BJ (cell line): Measurements from ENCODE around the gene ZBTB22. TPM values are rescaled to one million over a fixed set of nuclear protein-coding genes. Genes with fewer than 3 reads are reported as not detected.
A peak's percentile ranks its signal among the peaks of the same experiment; 100 is the strongest.
"Not testable (repeated sequence)": the region's sequence is repeated elsewhere in the genome, so short reads cannot be mapped to it uniquely, and the experiment has no call there.

Source experiments
- CTCF ChIA-PET: fragments of 350-600 bp; formaldehyde crosslinking; extraction: SDS; loops from one replicate; lab custom pipeline; 2021; ENCODE audit warnings: antibody characterized with exemption, inconsistent platforms; lab: Yijun Ruan, JAX
- POLR2A ChIA-PET: fragments of 300-600 bp; sonication (Branson Sonifier 250); formaldehyde crosslinking; extraction: SDS; loops from one replicate; lab custom pipeline; 2021; ENCODE audit warnings: antibody characterized with exemption; lab: Charles Lee
- DNase-seq: peaks from one replicate; pipeline ENCODE4 v3.0.0-alpha.2; 2011; ENCODE audit warnings: low read depth
- H3K27me3 ChIP-seq: 2 replicates; pipeline ENCODE4 v1.6.0; 2011; ENCODE audit warnings: low read length; ENCODE audit not compliant: control insufficient read depth, insufficient read depth
- H3K36me3 ChIP-seq: 2 replicates; pipeline ENCODE4 v1.5.1; 2011; ENCODE audit warnings: low read length; ENCODE audit not compliant: control insufficient read depth, insufficient read depth
- H3K4me3 ChIP-seq: 2 replicates; pipeline ENCODE4 v1.5.1; 2011; ENCODE audit warnings: low read depth, mild to moderate bottlenecking, control low read depth, low read length
- CTCF ChIP-seq: IDR thresholded peaks from 2 replicates; pipeline ENCODE4 v1.5.1; 2011; ENCODE audit warnings: low read depth, mild to moderate bottlenecking, control low read depth, inconsistent platforms, low read length, moderate library complexity; ENCODE audit not compliant: insufficient read depth
- polyA plus RNA-seq: library from polyadenylated mRNA; depleted of rRNA; stranded (reverse); fragments of >200 nt; gene quantifications from 2 replicates; pipeline ENCODE4 v1.2.3, GENCODE V29; 2011

The ZBTB22 gene
- polyA plus RNA-seq, 1 experiment: 13.6 TPM

- Histone ChIP-seq H3K27me3 (peaks cover 13% of the 10 kb centered on the region), H3K36me3 (no peaks in the 10 kb centered on the region), H3K4me3 (no peak overlapping the region)
- ChIA-PET CTCF (interaction anchor here (1.6 kb wide), 1 partner anchor 11 kb away, joined by 4 read pairs; no protein-coding TSS in a partner anchor), POLR2A (no interaction called here)
- DNase-seq: no peak
- TF ChIP-seq CTCF: no peak
These were observed 38.8 kb upstream of the ZBTB22 start for GRCh38 chr6:33356295-33356694.

- H3K4me3 ChIP-seq, DNase-seq, POLR2A ChIA-PET, H3K36me3 ChIP-seq: not testable (repeated sequence)
- peaks cover 11% of the 10 kb centered on the region for H3K27me3 ChIP-seq
- CTCF ChIA-PET: interaction anchor here (1.6 kb wide), 1 partner anchor 11 kb away, joined by 4 read pairs; no protein-coding TSS in a partner anchor
These were observed 38.3 kb upstream of the ZBTB22 start for GRCh38 chr6:33355860-33356259.

- Histone ChIP-seq H3K4me3 (no peak overlapping the region), H3K36me3 (no peaks in the 10 kb centered on the region), H3K27me3 (peaks cover 3% of the 10 kb centered on the region; the same call in 1 of the 2 replicates)
- DNase-seq: no peak
- ChIA-PET CTCF (no interaction called here), POLR2A (no interaction called here)
- TF ChIP-seq CTCF: no peak
These were observed 30.3 kb upstream of the ZBTB22 start for GRCh38 chr6:33347816-33348215.

GRCh38 chr6:33346972-33347371, 29.4 kb upstream of the ZBTB22 start:
- CTCF ChIA-PET, H3K4me3 ChIP-seq, DNase-seq, POLR2A ChIA-PET, H3K27me3 ChIP-seq, H3K36me3 ChIP-seq: not testable (repeated sequence)

- POLR2A ChIA-PET: no interaction called here
- peak; percentile 86 for DNase-seq
- H3K4me3 ChIP-seq: no peak overlapping the region
- peak; percentile 48 for TF ChIP-seq CTCF
- H3K27me3 ChIP-seq: peaks cover 5% of the 10 kb centered on the region; the same call in 1 of the 2 replicates
- no peaks in the 10 kb centered on the region for H3K36me3 ChIP-seq
- CTCF ChIA-PET: interaction anchor here (0.6 to 1.7 kb wide), 16 partner anchors 9 to 816 kb away, joined by 3 to 7 read pairs (median 3); no protein-coding TSS in a partner anchor
These were observed 27.5 kb upstream of the ZBTB22 start for GRCh38 chr6:33344701-33345697.

- ChIA-PET CTCF (interaction anchor here (0.6 to 1.7 kb wide), 5 partner anchors 8 to 120 kb away, joined by 3 to 7 read pairs (median 4); no protein-coding TSS in a partner anchor), POLR2A (no interaction called here)
- H3K4me3 ChIP-seq: no peak overlapping the region
- H3K36me3 ChIP-seq: no peaks in the 10 kb centered on the region
- H3K27me3 ChIP-seq: peaks cover 3% of the 10 kb centered on the region; the same call in 1 of the 2 replicates
- DNase-seq: no peak
- TF ChIP-seq CTCF: no peak
These were observed 26.5 kb upstream of the ZBTB22 start for GRCh38 chr6:33343953-33344611.

- H3K27me3 ChIP-seq, H3K36me3 ChIP-seq, H3K4me3 ChIP-seq, CTCF ChIA-PET, POLR2A ChIA-PET, DNase-seq: not testable (repeated sequence)
These were observed 26.0 kb upstream of the ZBTB22 start for GRCh38 chr6:33343606-33343952.
